Measurements from ENCODE around the gene PIK3R6.

The PIK3R6 gene

DNA sequence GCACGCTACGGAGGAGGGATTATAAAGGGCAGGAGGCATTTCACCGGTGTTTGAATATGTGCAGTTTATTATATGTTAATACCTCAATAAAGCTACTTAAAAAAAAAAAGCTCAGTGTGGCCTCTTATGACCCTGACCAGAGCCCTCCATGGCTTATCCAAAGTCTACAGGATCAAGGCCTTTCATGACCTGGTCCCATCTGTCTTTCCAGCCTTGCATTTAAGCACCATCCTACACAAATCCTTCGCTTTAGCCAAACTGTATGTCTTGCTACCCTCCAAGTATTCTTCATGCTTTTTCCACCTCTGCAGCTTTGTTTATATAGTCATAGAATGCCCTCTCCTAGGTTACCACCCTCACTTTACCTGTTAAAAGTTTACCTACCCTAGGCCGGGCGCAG lies 74.8 kb downstream of the PIK3R6 start:
- DNase-seq (ENCODE audit: low spot score) = no peak

DNA sequence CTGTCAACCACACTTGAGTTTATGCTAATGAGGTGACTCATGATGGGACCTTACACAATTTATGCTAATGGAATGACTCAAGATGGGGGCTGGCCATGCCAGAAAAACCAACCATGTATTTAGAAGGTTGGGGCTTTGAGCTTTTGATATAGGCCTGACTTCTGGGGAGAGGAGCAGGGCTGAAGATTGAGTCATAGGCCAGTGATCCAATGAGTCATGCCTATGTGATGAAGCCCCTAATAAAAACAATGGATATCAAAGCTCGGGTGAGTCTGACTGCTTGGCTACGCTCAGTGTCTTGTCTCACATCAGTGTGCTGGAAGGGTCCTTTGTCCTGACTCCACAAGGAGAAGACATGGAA lies 75.6 kb downstream of the PIK3R6 start:
- peak; percentile 79 for DNase-seq (ENCODE audit: low spot score)

GRCh38 chr17:8791248-8791909 lies 76.1 kb downstream of the PIK3R6 start:
- DNase-seq (ENCODE audit: low spot score) = no peak

- DNase-seq (ENCODE audit: low spot score) = no peak
Measured at GRCh38 chr17:8789743-8790142, 77.7 kb downstream of the PIK3R6 start.

GRCh38 chr17:8788998-8789397 lies 78.5 kb downstream of the PIK3R6 start:
- no peak for DNase-seq (ENCODE audit: low spot score)

- DNase-seq (ENCODE audit: low spot score) = peak; percentile 67
Measured at GRCh38 chr17:8785547-8786413, 81.7 kb downstream of the PIK3R6 start.

- no peak for DNase-seq (ENCODE audit: low spot score)
Measured at GRCh38 chr17:8782176-8782575, 85.3 kb downstream of the PIK3R6 start.

GRCh38 chr17:8781776-8782175 lies 85.7 kb downstream of the PIK3R6 start:
- DNase-seq (ENCODE audit: low spot score) = no peak

GRCh38 chr17:8776881-8777280 lies 90.6 kb downstream of the PIK3R6 start:
- DNase-seq (ENCODE audit: low spot score) = no peak

DNA sequence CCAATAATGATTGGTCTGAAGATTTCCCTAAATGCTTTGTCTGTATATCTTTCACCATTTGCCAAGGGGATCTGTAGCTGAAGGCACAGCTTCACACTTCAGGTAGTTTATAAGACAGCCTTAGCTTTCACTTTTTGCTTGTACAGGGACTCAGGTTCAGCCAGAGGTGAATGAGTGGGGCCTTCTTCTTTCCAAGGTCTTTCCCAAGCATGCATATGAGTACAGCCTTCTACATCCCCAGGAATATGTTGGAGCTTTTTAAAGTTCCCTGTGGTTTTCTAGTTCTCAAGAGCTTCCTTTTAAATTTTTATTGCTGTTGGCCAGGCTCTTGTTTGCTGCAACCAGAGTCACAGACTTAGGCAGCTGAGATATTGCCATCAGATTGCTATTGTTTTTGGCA lies 91.2 kb downstream of the PIK3R6 start:
- no peak for DNase-seq (ENCODE audit: low spot score)

- DNase-seq (ENCODE audit: low spot score) = no peak
Measured at GRCh38 chr17:8766731-8767130, 100.7 kb downstream of the PIK3R6 start.

GRCh38 chr17:8762012-8762411 lies 105.5 kb downstream of the PIK3R6 start:
- no peak for DNase-seq (ENCODE audit: low spot score)

DNA sequence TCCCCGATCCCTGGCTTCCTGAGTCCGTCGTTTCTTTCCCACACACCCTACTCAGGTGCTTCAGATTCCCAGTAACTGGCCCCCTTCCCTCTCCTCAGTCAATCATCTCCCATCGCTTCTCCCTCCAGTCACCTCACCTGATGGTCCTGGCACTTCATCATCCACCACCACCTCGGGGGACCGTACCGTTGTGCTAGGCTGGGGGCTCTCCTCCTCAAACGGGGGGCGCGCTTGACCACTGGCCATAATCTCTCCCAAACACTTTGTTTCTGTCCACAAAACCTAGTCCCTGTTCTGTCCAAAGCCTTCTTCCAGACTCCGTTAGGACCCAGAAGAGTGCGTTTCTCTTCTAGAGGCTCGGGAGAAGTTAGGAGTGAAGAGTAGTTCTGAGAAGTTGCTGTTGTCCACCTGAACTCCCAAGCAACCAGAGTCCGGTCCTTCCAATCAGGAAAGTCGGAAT lies 109.3 kb downstream of the PIK3R6 start, which contains the start of gene SPDYE4:
Gene SPDYE4, minus strand, starts transcription at position 410 of the 460 bp plus-strand sequence. Its CDS starts 164 bp downstream, at position 246.
- DNase-seq (ENCODE audit: low spot score) = no peak

- no peak for DNase-seq (ENCODE audit: low spot score)
Measured at GRCh38 chr17:8757189-8757588, 110.3 kb downstream of the PIK3R6 start.

- no peak for DNase-seq (ENCODE audit: low spot score)
Measured at GRCh38 chr17:8755590-8756255, 111.8 kb downstream of the PIK3R6 start.

DNA sequence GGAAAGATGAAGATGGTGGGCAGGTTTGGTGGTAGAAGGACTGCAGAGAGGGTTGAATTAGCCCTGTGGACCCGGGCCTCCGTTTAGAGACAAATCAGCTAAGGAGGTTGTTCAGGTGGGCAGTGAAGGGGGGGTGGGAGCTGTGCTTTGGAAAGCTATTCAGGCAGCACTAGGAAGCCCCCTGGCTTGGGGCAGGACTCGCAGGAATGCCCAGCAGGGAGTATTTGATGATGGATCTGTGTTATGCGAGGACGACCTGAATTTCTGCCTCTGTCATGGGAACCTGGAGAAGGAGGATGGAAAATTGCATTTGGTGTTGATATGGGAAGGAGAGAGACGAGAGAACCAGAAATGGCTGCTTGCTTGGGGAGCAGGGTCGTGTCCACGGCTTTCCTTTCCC lies 112.6 kb downstream of the PIK3R6 start:
- DNase-seq (ENCODE audit: low spot score) = no peak

GRCh38 chr17:8753976-8754440 lies 113.5 kb downstream of the PIK3R6 start:
- DNase-seq (ENCODE audit: low spot score) = peak; percentile 48

DNA sequence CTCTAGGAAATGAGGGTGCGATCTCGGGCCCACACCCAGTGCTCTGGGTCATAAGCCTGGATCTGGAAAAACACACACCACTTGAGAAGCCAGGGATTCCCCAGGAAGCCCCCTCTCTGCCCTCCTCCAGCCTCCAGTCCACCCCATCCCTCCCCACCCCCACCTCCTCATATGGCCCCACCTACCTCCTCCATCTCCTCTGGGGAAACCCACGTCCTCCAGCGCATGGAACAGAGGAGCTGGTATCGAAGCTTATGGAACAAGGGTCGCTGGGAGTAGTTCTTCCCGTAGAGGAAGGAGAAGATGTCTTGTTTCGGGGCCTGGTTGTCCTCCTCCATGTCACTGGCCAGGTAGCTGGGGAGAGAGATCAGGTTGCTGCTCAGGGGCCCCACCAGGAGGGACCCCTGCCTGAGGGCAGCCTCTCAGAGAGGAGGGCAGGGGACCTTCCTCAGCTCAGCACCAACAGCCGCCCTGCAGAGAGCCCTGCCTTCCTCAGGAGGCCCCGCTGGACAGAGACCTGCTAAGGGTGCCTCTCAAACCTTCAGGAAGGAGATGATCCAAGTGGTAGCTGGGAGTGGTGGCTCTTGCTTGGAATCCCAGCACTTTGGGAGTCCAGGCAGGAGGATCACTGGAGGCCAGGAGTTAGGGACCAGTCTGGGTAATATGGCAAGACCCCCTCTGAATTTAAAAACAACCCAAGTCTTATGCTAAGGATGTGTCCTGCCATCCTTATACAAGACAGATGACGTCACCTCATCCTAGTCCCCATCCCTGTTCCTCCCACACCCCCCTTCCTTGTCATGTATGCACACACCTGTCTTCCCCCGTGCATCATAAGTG lies 114.1 kb downstream of the PIK3R6 start:
- no peak for DNase-seq (ENCODE audit: low spot score)

Measured in COLO829 (cell line).